GM21825 (cell line): ENCODE measurements around the gene GPR62.

Experiments
- ATAC-seq: cut with Tn5 transposase; IDR thresholded peaks from one replicate; pipeline ENCODE4 v1.9.1; 2021; ENCODE audit warnings: mild to moderate bottlenecking, moderate library complexity; ENCODE audit not compliant: unreplicated experiment

Gene GPR62

GRCh38 chr3:51937611-51938450 lies 17.4 kb upstream of the GPR62 start:
- no peak for ATAC-seq

DNA sequence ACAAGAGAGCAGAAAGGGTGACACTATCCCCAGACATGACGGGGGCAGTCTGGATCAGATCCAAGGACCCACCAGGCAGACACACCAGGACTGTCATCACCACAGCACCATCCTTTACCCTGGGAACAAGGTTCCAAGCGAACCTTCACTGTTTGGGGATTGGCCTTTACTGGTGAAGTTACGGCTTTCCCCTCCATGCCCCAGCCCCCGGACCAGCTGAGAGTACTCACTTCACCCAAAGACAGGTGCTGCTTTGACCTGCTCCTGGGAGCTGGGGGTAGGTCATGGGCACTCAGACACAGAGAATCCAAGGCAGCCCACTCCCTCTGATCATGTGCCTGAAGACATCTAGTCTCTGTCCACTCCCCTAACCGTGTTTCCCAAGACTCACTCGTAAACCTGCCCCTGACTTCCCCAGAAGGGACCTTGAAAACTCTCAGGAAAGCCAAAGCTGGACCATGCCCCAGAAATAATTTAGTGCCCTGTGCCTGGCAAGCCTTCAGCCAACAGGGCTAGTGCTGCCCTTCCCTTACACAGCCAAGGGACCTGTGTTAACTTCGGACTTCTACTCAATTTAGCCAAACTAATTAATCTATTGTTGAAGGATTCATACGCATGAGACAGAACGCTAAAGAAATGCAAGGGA lies 16.3 kb upstream of the GPR62 start:
- no peak for ATAC-seq

DNA sequence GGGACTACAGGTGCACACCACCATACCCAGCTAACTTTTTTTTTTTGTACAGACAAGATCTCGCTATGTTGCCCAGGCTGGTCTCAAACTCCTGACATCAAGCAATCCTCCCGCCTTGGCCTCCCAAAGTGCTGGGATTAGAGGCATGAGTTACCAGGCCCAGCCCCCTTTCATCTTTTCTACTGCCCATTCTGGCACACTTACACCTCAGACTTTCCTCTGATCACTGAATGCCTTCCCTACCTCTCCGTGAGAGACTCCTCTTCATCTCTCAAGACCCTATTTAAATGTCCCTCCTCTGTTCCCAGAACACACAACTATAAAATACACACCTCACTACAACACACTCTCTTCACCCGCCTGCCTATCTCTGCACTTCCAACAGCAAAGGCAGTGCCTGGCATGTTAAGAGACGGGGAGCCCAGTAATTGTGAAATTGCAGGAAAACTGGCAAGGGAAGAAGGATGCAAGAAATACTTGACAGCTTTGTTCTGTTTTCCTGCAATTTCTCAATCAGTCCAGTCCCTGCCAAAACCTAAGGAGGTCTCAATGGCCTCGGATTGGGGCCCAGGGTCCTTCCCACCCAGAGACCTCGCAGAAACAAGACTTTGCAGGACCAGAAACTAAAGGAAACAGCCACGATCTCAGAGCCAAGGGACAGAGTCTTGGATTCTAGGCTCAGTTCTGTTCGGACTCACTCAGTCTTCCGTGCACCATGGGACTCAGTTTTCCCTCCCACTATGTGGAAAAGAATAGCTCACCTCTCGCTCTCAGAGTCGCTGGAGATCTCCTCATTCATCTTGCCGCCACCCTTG lies 14.3 kb upstream of the GPR62 start:
- ATAC-seq = no peak

- ATAC-seq = no peak
Measured at GRCh38 chr3:51941463-51941797, 13.8 kb upstream of the GPR62 start.

GRCh38 chr3:51941798-51942602 lies 13.2 kb upstream of the GPR62 start, which contains the start of the genes PARP3 and RRP9:
Gene PARP3 (plus strand): TSS chr3:51942363. CDS start chr3:51943356, 993 bp downstream.
Gene RRP9 (minus strand): TSS chr3:51941904. CDS start chr3:51941867, 37 bp downstream.
- peak; percentile 87 for ATAC-seq

GRCh38 chr3:51942603-51943450 lies 12.4 kb upstream of the GPR62 start:
- ATAC-seq = no peak

DNA sequence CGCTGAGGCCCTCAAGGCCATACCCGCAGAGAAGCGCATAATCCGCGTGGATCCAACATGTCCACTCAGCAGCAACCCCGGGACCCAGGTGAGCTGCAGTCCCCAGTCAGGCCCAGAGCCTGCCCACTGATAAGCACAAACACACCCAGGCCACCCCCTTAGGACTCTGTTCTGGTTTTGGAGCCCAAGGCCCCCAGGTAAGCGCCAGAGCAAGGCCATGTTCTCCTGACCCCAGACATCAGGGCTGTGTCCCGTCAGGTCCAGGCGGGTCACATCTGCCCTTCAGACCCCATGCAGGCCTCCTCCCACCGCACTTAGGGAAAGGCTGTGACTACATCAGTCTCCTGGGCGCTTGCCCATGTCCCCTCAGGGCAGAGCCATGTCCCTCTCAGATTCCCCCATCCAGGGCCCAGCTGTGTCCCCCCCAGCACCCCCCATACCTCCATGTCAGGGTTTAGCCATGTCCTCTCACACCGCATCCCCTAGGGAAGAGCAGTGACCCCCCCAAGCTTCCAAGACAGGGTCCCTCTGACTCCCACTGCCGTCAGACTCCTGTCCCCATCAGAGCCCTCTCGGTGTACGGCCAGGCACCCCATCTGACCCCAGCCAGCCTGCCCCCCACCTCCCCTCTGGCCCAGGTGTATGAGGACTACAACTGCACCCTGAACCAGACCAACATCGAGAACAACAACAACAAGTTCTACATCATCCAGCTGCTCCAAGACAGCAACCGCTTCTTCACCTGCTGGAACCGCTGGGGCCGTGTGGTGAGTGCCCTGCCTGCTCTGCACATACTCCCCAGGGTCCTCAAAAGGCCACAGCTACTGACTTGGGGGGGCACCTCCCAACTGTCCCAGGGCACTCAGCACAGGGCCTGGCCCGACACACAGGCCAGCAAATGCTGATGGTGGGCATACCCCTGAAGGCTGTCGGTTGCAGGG lies 11.5 kb upstream of the GPR62 start:
- ATAC-seq = no peak

- no peak for ATAC-seq
Measured at GRCh38 chr3:51944451-51945021, 10.6 kb upstream of the GPR62 start.

DNA sequence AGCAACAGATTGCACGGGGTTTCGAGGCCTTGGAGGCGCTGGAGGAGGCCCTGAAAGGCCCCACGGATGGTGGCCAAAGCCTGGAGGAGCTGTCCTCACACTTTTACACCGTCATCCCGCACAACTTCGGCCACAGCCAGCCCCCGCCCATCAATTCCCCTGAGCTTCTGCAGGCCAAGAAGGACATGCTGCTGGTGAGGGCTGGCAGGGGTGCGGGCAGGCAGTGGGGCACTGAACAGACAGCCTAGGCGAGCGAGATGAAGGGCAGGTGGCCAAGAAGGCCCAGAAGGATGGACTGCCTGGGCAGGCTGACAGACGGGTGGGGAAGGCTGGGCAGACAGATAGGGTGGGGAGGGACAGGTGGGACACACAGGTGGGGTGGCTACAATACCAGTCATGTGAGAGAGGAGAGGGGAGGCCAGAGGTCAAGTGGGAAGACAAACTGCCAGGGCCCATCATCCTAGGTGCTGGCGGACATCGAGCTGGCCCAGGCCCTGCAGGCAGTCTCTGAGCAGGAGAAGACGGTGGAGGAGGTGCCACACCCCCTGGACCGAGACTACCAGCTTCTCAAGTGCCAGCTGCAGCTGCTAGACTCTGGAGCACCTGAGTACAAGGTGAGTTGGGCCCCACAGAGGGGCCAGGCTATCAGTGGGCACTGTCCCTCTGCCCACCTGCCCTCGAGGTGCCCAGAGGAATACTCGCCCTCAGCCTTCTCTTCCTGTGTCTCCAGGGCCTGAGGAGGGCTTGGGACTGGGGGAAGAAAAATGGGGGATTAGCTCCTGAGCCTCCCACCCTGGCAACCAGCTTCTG lies 9.9 kb upstream of the GPR62 start:
- ATAC-seq = no peak

DNA sequence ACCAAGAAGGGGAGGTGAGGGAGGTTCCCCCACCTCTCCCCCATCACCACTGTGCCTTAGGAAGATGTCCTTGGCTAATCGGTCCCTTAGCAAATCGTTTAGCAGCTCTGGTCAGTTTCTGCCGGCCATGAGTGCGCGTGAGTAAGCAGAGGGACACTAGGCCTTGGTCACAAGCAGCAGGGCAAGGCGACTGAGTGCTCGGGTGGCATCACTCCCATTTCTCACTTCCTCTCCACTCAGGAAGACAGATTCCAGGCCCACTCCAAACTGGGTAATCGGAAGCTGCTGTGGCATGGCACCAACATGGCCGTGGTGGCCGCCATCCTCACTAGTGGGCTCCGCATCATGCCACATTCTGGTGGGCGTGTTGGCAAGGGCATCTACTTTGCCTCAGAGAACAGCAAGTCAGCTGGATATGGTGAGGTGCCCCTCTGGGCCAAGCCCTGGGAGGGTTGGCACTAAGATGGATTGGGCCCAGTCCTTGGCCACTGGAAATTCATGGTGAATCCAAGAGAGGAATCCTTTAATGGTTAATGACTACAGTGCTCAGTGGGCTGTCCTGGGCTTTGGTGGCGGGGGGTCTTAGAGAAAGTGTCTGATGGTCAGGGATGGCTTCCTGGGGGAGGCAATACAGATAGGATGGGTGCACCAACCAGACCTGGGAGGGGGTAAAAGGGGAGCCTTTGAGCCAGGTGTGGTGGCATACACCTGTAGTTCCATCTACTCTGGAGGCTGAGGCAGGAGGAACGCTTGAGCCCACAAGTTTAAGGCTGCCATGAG lies 9.1 kb upstream of the GPR62 start:
- ATAC-seq = no peak

- no peak for ATAC-seq
Measured at GRCh38 chr3:51946796-51947195, 8.4 kb upstream of the GPR62 start.

- no peak for ATAC-seq
Measured at GRCh38 chr3:51947215-51947900, 7.8 kb upstream of the GPR62 start.

- no peak for ATAC-seq
Measured at GRCh38 chr3:51948016-51948580, 7.1 kb upstream of the GPR62 start.

GRCh38 chr3:51949121-51949520 lies 6.1 kb upstream of the GPR62 start:
- ATAC-seq = no peak

DNA sequence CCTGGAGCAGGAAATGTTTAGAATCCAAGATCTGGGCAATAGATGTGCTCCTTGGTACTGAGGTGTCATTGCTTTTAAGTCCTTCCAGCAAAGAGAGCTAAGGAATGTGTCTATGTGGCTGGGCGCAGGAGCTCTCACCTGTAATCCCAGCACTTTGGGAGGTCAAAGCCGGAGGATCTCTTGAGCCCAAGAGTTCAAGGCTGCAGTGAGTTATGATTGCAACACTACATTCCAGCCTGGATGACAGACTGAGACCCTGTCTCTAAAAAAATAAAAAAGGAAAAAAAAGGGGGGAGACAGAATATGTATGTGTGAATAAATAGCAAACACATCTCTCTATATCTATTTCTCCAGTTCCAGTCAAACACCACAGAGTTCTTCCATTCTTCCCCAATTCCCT lies 4.3 kb upstream of the GPR62 start:
- no peak for ATAC-seq

GRCh38 chr3:51953445-51953844 lies 1.7 kb upstream of the GPR62 start:
- no peak for ATAC-seq
